ENCODE data around the gene ARPC4. TPM values are rescaled to one million over a fixed set of nuclear protein-coding genes. Genes with fewer than 3 reads are reported as not detected.

The ARPC4 gene
- total RNA-seq, 1 experiment from 2014 or later = 251 TPM

GRCh38 chr3:9784965-9785364 lies 7.9 kb upstream of the ARPC4 start:
- no peak for DNase-seq (ENCODE audit: low read depth, low spot score)
- in situ Hi-C loops (cut with HindIII; ENCODE audit: low pct_unique_long_range_greater_than_20kb, low sequenced_read_pairs) = no loop called here

- in situ Hi-C loops (cut with HindIII; ENCODE audit: low pct_unique_long_range_greater_than_20kb, low sequenced_read_pairs) = no loop called here
- DNase-seq (ENCODE audit: low read depth, low spot score) = no peak
Measured at GRCh38 chr3:9785602-9786001, 7.3 kb upstream of the ARPC4 start.

DNA sequence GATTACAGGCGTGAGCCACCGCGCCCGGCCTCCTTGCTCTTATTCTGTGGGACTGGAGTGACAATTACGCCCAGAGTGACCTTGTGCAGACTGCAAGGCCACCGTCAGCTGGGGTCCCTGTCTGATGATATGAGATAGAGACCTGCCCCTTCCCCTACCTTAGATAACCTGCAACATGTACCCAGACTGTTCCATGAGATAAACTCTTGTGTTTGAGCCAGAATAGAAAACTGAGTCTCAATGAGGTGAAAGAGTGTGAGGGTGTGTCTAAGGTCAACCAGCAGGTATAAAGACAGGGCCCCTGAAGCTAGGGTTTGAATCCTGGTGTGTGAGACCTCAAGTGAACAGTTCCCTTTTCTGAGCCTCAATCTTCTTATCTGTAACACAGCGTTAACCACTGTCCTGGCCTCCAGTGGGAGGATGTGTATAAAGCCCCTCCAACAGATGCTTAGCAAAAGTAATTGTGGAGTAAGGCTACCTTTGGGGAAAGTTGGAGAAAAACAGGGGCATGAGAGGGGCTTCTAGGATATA lies 6.6 kb upstream of the ARPC4 start:
- DNase-seq (ENCODE audit: low read depth, low spot score) = no peak
- in situ Hi-C loops (cut with HindIII; ENCODE audit: low pct_unique_long_range_greater_than_20kb, low sequenced_read_pairs) = no loop called here

GRCh38 chr3:9786825-9787669 lies 5.8 kb upstream of the ARPC4 start:
- in situ Hi-C loops (cut with HindIII; ENCODE audit: low pct_unique_long_range_greater_than_20kb, low sequenced_read_pairs) = no loop called here
- DNase-seq (ENCODE audit: low read depth, low spot score) = peak; percentile 59

DNA sequence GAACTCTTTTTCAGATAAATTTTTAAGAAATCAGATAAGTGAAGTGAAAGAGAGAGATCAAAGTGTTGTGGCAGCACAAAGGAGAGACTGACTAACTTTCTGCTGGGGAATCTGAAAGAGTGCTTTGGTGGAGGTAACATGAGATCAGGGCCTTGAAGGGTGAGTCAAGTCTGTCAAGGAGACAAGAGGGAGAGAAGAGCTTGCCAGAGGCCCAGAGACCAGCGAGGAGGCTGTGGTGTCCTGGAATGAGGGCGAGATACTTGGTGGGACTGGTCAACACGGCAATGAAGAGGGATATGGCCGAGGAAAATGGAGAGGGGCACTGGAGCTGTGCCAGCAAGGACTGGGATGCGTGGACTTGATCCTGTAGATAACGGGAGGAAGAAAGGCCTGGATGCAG lies 5.2 kb upstream of the ARPC4 start:
- DNase-seq (ENCODE audit: low read depth, low spot score) = no peak
- in situ Hi-C loops (cut with HindIII; ENCODE audit: low pct_unique_long_range_greater_than_20kb, low sequenced_read_pairs) = no loop called here

GRCh38 chr3:9791127-9791526 lies 1.8 kb upstream of the ARPC4 start:
- in situ Hi-C loops (cut with HindIII; ENCODE audit: low pct_unique_long_range_greater_than_20kb, low sequenced_read_pairs) = no loop called here
- DNase-seq (ENCODE audit: low read depth, low spot score) = no peak

DNA sequence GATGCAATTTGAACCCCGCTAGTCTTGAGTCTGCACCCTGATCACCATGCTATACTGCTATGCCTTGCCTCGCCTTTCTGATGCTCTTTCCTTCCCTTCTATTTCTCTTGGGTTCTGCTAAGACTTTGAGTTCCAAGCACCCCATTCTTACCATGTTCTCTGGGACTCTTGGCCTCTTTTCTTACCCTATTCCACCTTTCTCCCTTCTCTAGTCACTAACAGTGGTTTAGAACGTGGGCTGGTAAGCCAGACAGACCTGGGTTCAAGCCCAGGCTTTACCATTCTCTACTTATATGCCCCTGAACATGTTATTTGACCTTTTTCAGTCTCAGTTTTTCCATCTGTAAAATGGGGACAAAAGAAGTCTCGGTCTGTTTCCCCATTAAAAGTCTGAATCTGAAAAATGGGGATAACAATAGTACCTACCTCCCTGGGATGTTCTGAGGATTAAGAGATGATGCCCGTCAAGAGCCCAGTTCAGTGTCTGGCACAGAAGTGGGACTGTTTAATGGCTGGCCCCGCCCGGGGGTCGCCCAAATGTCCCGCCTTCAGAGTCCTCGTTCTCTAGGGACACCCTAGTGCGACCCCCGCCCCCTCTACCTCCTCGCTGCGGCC lies 985 bp upstream of the ARPC4 start:
- DNase-seq (ENCODE audit: low read depth, low spot score) = no peak

DNA sequence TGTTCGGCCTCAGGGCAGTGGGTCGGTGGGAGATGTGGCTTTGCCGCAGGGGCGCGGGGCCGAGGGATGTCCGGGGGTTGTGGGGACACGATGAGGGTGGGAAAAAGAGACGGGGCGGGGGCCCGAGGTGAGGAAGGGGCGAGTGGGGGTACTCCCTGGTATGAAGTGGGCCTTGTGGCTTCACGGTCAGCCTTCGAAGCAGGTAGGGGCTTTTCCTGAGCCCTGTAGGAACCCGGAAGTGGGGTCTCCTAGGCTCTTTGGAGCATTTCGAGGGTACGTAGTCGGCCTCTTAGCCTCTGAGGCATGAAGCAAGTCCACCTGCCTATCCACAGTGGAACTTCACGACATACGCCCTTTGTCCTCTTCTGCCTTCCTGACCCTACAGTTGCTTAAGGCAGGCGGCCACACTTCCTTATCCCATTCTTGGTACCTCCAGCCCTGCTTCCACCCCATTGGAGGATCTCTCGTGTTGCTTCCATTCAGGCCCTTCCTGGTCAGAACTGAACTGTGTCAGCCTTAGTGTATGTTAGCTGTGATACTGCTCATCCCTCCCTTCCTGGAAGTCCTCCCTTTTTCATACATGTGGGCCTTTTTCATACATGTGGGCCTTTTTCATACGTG lies 389 bp downstream of the ARPC4 start:
- in situ Hi-C loops (cut with HindIII; ENCODE audit: low pct_unique_long_range_greater_than_20kb, low sequenced_read_pairs) = no loop called here
- peak; percentile 32 for DNase-seq (ENCODE audit: low read depth, low spot score)

More for the DNA sequence above, 985 bp upstream of the ARPC4 start:
- in situ Hi-C loops (cut with HindIII; ENCODE audit: low pct_unique_long_range_greater_than_20kb, low sequenced_read_pairs) = no loop called here

DNA sequence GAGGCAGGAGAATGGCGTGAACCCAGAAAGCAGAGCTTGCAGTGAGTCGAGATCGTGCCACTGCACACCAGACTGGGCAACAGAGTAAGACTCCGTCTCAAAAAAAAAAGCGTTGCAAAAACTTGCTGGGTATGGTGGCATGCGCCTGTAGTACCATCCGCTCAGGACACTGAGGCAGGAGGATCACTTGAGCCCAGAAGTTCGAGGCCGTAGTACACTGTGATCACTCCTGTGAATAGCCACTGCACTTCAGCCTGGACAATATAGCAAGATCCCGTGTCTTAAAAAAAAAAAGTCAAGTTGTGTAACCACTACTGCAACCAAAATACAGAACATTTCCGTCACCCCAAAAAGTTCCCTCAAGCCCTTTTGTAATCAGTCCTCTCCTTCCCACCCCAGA lies 1.5 kb downstream of the ARPC4 start:
- in situ Hi-C loops (cut with HindIII; ENCODE audit: low pct_unique_long_range_greater_than_20kb, low sequenced_read_pairs) = no loop called here

DNA sequence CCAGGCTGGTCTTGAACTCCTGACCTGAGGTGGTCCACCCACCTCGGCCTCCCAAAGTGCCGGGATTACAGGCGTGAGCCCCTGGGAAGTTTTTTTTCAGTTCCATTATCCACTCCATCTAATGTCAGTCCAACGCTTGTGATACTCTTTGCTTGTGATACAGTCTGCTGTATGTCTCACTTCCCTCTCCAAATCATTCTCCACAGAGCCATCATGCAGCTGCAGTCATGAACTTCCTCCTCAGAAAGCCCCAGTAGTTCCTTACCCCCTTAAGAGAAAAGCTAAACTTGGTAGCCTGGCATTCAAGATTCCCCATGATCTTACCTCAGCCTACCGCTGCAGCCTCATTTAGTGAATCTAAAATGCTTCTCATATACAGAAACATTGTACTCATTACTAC lies 2.3 kb downstream of the ARPC4 start:
- DNase-seq (ENCODE audit: low read depth, low spot score) = no peak
- in situ Hi-C loops (cut with HindIII; ENCODE audit: low pct_unique_long_range_greater_than_20kb, low sequenced_read_pairs) = no loop called here

More for the DNA sequence above, 1.5 kb downstream of the ARPC4 start:
- no peak for DNase-seq (ENCODE audit: low read depth, low spot score)

GRCh38 chr3:9797196-9797945 lies 4.5 kb downstream of the ARPC4 start:
- in situ Hi-C loops (cut with HindIII; ENCODE audit: low pct_unique_long_range_greater_than_20kb, low sequenced_read_pairs) = no loop called here
- no peak for DNase-seq (ENCODE audit: low read depth, low spot score)

- DNase-seq (ENCODE audit: low read depth, low spot score) = peak; percentile 30
- in situ Hi-C loops (cut with HindIII; ENCODE audit: low pct_unique_long_range_greater_than_20kb, low sequenced_read_pairs) = loop anchor here (25.0 kb wide), 1 partner anchor 162 kb away; the partner anchor contains the start of gene PRRT3
Measured at GRCh38 chr3:9800529-9800928, 7.6 kb downstream of the ARPC4 start.

GRCh38 chr3:9803494-9803893 lies 10.6 kb downstream of the ARPC4 start:
- in situ Hi-C loops (cut with HindIII; ENCODE audit: low pct_unique_long_range_greater_than_20kb, low sequenced_read_pairs) = loop anchor here (25.0 kb wide), 1 partner anchor 159 kb away; the partner anchor contains the start of gene PRRT3
- DNase-seq (ENCODE audit: low read depth, low spot score) = no peak

GRCh38 chr3:9804996-9805395 lies 12.1 kb downstream of the ARPC4 start:
- in situ Hi-C loops (cut with HindIII; ENCODE audit: low pct_unique_long_range_greater_than_20kb, low sequenced_read_pairs) = loop anchor here (25.0 kb wide), 1 partner anchor 157 kb away; the partner anchor contains the start of gene PRRT3
- DNase-seq (ENCODE audit: low read depth, low spot score) = no peak

GRCh38 chr3:9806137-9806536 lies 13.3 kb downstream of the ARPC4 start:
- DNase-seq (ENCODE audit: low read depth, low spot score) = no peak
- in situ Hi-C loops (cut with HindIII; ENCODE audit: low pct_unique_long_range_greater_than_20kb, low sequenced_read_pairs) = loop anchor here (25.0 kb wide), 1 partner anchor 156 kb away; the partner anchor contains the start of gene PRRT3

DNA sequence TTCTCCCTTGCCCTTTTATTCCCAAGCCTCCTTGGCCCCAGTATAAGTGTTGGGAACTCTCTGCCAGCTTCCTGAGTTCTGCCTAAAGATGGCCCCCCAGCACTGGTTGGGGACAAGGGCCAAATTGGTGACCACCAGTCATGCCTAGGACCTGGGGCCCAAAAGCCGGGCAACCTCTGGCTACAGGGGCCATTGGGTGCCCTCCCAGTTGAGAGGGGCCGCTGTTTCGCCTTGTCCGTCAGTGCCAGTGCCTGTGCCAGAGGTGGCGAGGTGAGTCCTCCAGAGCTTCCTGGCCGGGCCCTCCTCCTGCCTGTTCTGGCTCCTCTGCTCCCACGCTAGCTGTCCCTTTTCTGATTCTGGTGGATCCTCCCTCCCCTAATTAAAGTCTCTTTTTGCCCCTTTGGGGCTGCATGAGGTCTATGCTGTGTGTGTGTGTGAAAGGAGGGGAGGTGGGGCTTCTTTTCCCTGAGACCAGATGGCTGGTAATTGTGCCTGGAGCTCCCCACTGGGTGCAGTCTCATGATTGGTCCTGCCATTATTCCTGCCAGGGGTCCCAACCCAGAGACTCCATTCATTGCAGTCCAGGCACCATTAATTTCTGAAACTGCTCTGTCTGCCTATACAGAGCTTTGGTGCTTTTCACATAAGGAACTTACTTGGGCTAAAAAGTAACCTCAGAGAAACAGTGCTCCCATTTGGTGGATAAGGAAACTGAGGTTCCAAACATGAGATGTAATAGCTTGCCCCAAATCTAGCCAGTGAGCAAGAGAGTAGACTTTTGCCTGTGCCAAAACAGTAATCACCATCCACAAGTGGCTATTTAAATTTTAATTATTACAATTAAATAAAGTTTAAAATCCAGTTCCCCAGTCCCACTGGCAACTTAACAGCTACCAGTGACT lies 14.1 kb downstream of the ARPC4 start:
- DNase-seq (ENCODE audit: low read depth, low spot score) = no peak
- in situ Hi-C loops (cut with HindIII; ENCODE audit: low pct_unique_long_range_greater_than_20kb, low sequenced_read_pairs) = loop anchor here (25.0 kb wide), 1 partner anchor 155 kb away; the partner anchor contains the start of gene PRRT3

Measured in SK-MEL-5 (cell line).